ENCODE results near the gene USP47.

DNA sequence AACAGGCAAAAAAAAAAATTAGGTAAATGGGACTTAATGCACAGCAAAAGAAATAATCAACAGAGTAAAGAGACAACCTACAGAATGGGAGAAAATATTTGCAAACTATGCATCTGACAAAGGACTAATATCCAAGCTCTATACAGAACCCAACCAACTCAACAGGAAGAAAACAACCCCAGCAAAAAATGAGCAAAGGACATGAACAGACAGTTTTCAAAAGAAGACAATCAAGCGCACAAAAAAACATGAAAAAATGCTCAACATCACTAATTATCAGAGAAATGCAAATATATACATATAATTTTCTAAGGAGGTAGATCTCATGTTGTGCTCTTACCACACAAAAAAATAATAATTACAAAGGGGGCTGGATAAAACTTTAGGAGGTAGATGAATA is 36.5 kb upstream of the USP47 start:
- TF ChIP-seq, protein P1, sequence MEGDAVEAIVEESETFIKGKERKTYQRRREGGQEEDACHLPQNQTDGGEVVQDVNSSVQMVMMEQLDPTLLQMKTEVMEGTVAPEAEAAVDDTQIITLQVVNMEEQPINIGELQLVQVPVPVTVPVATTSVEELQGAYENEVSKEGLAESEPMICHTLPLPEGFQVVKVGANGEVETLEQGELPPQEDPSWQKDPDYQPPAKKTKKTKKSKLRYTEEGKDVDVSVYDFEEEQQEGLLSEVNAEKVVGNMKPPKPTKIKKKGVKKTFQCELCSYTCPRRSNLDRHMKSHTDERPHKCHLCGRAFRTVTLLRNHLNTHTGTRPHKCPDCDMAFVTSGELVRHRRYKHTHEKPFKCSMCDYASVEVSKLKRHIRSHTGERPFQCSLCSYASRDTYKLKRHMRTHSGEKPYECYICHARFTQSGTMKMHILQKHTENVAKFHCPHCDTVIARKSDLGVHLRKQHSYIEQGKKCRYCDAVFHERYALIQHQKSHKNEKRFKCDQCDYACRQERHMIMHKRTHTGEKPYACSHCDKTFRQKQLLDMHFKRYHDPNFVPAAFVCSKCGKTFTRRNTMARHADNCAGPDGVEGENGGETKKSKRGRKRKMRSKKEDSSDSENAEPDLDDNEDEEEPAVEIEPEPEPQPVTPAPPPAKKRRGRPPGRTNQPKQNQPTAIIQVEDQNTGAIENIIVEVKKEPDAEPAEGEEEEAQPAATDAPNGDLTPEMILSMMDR (IDR thresholded peaks at IDR 0.05; ENCODE audit: low read depth, low read length): no peak
- TF ChIP-seq MYC (IDR thresholded peaks at IDR 0.05; ENCODE audit: low read depth, low read length): no peak
